Retinal pigment epithelial cell (primary cell): ENCODE results near the gene LPP.
"Not testable (repeated sequence)": the region's sequence is repeated elsewhere in the genome, so short reads cannot be mapped to it uniquely, and the experiment has no call there.

ENCODE experiments used
- DNase-seq: peaks from one replicate; pipeline ENCODE4 v3.0.0-alpha.2; 2010; ENCODE audit warnings: low read depth
- H3K4me3 ChIP-seq: 2 replicates; pipeline ENCODE4 v1.5.1; 2011; ENCODE audit warnings: mild to moderate bottlenecking, low read length, control low read depth, moderate library complexity
- TF ChIP-seq, protein P1 (sequence below): conservative IDR thresholded peaks from 2 replicates; pipeline ENCODE4 v1.5.1; 2011; ENCODE audit warnings: low read depth, low read length, control low read depth, inconsistent platforms

The LPP gene

DNA sequence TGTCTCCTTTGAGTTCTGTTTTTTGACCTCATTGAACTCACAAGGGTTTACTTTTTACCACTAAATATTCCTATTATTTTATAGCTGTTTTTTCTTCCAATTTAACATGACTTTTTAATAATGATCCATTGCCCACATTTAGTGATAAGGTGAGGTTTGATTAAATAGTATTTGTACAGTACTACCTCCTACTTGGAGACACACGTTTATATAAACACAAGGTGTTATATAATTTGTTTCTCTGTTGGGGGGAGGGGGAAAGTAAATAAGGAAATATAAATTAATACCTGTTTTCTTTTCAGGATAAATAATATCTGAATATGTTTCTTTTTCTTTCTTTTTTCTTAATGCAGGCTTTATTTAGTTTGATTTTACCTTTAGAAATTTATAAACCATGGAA is 281.3 kb downstream of the LPP start:
- TF ChIP-seq, protein P1, sequence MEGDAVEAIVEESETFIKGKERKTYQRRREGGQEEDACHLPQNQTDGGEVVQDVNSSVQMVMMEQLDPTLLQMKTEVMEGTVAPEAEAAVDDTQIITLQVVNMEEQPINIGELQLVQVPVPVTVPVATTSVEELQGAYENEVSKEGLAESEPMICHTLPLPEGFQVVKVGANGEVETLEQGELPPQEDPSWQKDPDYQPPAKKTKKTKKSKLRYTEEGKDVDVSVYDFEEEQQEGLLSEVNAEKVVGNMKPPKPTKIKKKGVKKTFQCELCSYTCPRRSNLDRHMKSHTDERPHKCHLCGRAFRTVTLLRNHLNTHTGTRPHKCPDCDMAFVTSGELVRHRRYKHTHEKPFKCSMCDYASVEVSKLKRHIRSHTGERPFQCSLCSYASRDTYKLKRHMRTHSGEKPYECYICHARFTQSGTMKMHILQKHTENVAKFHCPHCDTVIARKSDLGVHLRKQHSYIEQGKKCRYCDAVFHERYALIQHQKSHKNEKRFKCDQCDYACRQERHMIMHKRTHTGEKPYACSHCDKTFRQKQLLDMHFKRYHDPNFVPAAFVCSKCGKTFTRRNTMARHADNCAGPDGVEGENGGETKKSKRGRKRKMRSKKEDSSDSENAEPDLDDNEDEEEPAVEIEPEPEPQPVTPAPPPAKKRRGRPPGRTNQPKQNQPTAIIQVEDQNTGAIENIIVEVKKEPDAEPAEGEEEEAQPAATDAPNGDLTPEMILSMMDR: no peak
- no peak overlapping the region for H3K4me3 ChIP-seq
- DNase-seq: no peak

DNA sequence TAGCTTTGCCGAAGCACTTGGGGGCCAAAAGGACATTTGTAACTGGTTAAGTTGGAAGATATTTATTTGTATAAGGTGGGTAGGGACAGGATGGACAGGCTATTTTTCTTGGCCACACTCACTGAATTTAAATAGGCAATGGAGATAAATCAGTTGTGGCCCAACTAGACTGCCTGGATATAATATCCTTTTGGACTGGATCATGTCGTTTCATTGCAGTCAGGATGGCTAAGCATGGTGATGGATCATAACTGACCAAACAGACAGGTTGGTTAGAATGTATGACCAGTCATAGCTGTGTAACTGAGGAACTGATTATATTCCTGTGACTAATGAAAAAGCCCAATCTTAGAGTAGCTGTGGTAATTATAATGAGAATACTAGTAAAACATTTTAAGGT is 284.0 kb downstream of the LPP start:
- TF ChIP-seq, protein P1: no peak
- DNase-seq: no peak
- H3K4me3 ChIP-seq: no peak overlapping the region

DNA sequence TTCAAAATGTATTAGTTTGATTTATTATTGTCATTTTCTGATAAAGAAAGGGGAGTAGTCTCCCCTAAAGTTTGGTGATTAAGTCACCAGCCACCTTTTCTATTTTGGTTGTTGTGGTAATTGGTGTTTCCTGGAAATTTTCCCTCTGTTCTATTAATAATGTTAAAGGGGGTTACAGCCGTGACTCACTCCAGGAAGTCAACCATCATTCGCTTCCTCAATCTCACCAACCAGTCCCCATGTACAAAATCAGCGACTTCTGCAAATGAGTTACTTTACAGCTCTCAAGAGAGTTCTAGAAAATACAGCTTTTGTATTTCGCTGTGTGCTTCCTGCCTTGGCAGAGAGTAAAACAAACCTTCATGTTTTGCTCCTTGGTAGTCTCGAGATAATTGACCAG is 285.1 kb downstream of the LPP start:
- no peak for DNase-seq
- TF ChIP-seq, protein P1: no peak
- H3K4me3 ChIP-seq: no peak overlapping the region

DNA sequence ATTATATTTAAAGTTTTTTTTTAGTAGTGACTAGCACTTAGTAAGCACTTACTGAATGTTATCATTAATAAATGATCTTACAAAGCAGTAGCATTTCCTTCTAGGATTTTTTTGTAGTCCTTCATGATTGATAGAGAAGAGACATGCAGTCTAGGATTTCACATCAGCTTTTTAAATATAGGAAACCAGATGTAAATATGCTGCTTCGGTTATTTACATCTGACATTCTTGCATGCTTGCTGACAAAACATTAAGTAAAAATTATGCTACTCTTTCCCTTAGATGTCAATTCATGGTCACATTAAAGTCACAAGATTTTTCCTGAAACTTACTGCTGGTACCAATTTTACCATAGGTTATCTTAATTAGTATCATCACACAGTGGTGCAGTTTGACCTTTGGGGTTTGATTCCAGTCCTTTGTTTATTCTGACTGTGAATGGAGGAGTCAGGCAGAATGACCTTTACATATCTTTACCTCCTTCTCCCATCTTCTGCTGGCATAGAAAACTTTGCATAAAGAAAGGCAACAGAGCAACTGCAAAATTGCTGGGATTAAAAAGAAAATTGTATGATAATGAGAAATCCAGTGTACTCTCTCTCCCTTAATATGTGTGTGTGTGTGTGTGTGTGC is 286.5 kb downstream of the LPP start:
- no peak overlapping the region for H3K4me3 ChIP-seq
- TF ChIP-seq, protein P1: no peak
- no peak for DNase-seq

DNA sequence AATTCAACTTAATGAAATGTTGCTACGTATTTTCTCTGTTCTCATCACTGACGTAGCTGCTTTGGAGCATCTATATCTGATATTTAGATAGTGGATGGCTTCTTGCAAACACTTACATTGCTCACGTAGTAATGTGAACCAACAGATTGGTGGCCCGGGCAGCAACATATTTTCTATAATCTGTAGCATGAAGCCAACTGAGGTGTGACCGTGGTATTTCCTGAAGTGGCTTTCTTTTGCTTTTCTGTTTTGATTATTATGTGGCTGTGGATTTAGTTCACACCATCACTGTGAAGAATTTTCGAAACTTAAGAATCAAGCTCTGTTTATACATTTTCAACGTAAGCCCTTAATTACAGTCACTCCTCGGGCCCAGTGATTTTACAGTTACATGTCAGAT is 288.5 kb downstream of the LPP start:
- DNase-seq: no peak
- TF ChIP-seq, protein P1: no peak
- no peak overlapping the region for H3K4me3 ChIP-seq

DNA sequence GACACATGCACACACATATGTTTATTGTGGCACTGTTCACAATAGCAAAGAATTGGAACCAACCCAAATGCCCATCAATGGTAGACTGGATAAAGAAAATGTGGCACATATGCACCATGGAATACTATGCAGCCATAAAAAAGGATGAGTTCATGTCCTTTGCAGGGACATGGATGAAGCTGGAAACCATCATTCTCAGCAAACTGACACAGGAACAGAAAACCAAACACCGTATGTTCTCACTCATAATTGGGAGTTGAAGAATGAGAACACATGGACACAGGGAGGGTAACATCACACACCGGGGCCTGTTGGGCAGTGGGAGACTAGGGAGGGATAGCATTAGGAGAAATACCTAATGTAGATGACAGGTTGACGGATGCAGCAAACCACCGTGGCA is 291.2 kb downstream of the LPP start:
- DNase-seq, H3K4me3 ChIP-seq: not testable (repeated sequence)

DNA sequence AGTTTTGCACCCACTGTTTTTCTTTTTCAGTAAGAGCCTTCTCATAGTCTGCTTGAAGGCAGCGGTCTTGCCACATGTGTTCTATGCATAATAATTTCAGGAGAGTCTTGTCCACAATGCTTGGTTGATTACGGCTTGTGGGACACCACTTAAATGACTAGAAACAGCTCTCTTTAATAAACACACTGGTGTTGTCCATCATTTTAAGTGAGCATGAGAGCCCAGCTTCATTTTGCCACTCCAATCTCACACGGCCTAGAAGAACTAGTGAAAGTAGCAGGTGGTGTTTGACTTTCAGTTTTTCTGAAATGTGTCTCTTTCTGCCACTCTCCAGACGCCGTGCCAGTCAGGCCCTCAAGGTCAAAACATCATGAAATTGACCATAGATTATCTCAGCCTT is 292.1 kb downstream of the LPP start:
- H3K4me3 ChIP-seq: no peak overlapping the region
- TF ChIP-seq, protein P1: no peak
- DNase-seq: no peak

DNA sequence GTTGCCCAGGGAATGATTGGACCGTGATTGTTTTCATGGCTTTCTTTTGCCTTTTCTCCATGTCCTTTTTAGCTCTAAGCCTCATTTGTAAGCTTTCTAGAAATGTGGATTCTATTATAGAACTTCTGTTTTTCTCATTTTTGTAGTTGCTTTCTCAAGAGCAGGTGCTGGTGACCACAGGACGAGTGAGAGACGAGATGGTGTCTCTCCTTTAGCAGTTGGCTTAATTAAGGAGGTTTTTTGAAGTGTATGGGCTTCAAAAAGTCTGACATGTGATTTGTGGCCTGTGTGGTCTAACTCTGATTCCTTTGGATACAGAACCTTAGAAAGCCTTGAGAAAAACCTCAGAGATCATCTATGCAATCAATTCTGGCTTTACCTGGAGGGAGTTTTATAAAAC is 292.8 kb downstream of the LPP start:
- TF ChIP-seq, protein P1: no peak
- no peak overlapping the region for H3K4me3 ChIP-seq
- no peak for DNase-seq
